ENCODE measurements around the gene KIAA0753. TPM values are rescaled to one million over a fixed set of nuclear protein-coding genes. Genes with fewer than 3 reads are reported as not detected.
"Not testable (repeated sequence)": the region's sequence is repeated elsewhere in the genome, so short reads cannot be mapped to it uniquely, and the experiment has no call there.

The KIAA0753 gene
- total RNA-seq, 1 donor from 2014 or later = 9.4 TPM

GRCh38 chr17:6668727-6669425, 28.4 kb upstream of the KIAA0753 start:
- no peak for DNase-seq (ENCODE audit: low spot score)

- DNase-seq (ENCODE audit: low spot score) = no peak
Measured at GRCh38 chr17:6668219-6668618, 27.7 kb upstream of the KIAA0753 start.

- DNase-seq (ENCODE audit: low spot score) = no peak
Measured at GRCh38 chr17:6667516-6667915, 27.0 kb upstream of the KIAA0753 start.

GRCh38 chr17:6666557-6666956, 26.0 kb upstream of the KIAA0753 start:
- no peak for DNase-seq (ENCODE audit: low spot score)

- DNase-seq (ENCODE audit: low spot score) = peak; percentile 84
Measured at GRCh38 chr17:6666077-6666521, 25.6 kb upstream of the KIAA0753 start.

GRCh38 chr17:6663200-6663599, 22.7 kb upstream of the KIAA0753 start:
- DNase-seq (ENCODE audit: low spot score) = not testable (repeated sequence)

GRCh38 chr17:6661464-6661848, 20.9 kb upstream of the KIAA0753 start:
- DNase-seq (ENCODE audit: low spot score) = no peak

- DNase-seq (ENCODE audit: low spot score) = no peak
Measured at GRCh38 chr17:6660805-6661463, 20.4 kb upstream of the KIAA0753 start.

GRCh38 chr17:6660101-6660500, 19.6 kb upstream of the KIAA0753 start:
- no peak for DNase-seq (ENCODE audit: low spot score)

- DNase-seq (ENCODE audit: low spot score) = not testable (repeated sequence)
Measured at GRCh38 chr17:6658411-6658810, 17.9 kb upstream of the KIAA0753 start.

GRCh38 chr17:6657633-6658287, 17.2 kb upstream of the KIAA0753 start:
- DNase-seq (ENCODE audit: low spot score) = no peak

GRCh38 chr17:6656797-6657632, 16.5 kb upstream of the KIAA0753 start:
- not testable (repeated sequence) for DNase-seq (ENCODE audit: low spot score)

GRCh38 chr17:6655732-6656361, 15.3 kb upstream of the KIAA0753 start:
- not testable (repeated sequence) for DNase-seq (ENCODE audit: low spot score)

- peak; percentile 38 for DNase-seq (ENCODE audit: low spot score)
Measured at GRCh38 chr17:6654841-6655731, 14.6 kb upstream of the KIAA0753 start.

GRCh38 chr17:6651919-6652452, 11.5 kb upstream of the KIAA0753 start:
- peak; percentile 32 for DNase-seq (ENCODE audit: low spot score)

- peak; percentile 94 for DNase-seq (ENCODE audit: low spot score)
Measured at GRCh38 chr17:6651354-6651918, 10.9 kb upstream of the KIAA0753 start, which contains the start of the genes C17orf100 and MED31. C17orf100 (plus strand) TSS chr17:6651762; CDS start chr17:6651914, 152 bp downstream. MED31 (minus strand) TSS chr17:6651605; CDS start chr17:6651528, 77 bp downstream.

- no peak for DNase-seq (ENCODE audit: low spot score)
Measured at GRCh38 chr17:6648181-6648580, 7.7 kb upstream of the KIAA0753 start.

- no peak for DNase-seq (ENCODE audit: low spot score)
Measured at GRCh38 chr17:6643451-6644125, 3.1 kb upstream of the KIAA0753 start.

GRCh38 chr17:6642592-6642991, 2.1 kb upstream of the KIAA0753 start:
- DNase-seq (ENCODE audit: low spot score) = no peak
